Activated T-cell treated with anti-CD3 and anti-CD28 coated beads, Interleukin-2, amount 50 U/mL, for 24 hours (primary cell): Measurements from ENCODE around the gene EMC8.
"Not testable (repeated sequence)": the region's sequence is repeated elsewhere in the genome, so short reads cannot be mapped to it uniquely, and the experiment has no call there.

Experiments
- DNase-seq: peaks from one replicate; pipeline ENCODE4 v3.0.0-alpha.2; 2020
- H3K27ac Mint-ChIP-seq: 2 replicates; pipeline ENCODE4 v1.8.0; 2020; ENCODE audit warnings: mild to moderate bottlenecking, mixed read lengths
- H3K27me3 Mint-ChIP-seq: 2 replicates; pipeline ENCODE4 v1.8.0; 2020; ENCODE audit warnings: mixed read lengths
- H3K36me3 Mint-ChIP-seq: 2 replicates; pipeline ENCODE4 v1.8.0; 2020; ENCODE audit warnings: low read depth, mixed read lengths
- H3K4me1 Mint-ChIP-seq: 2 replicates; pipeline ENCODE4 v1.8.0; 2020; ENCODE audit warnings: low read depth, mixed read lengths
- H3K4me3 Mint-ChIP-seq: 2 replicates; pipeline ENCODE4 v1.8.0; 2020; ENCODE audit warnings: mild to moderate bottlenecking, moderate library complexity, mixed read lengths
- H3K9me3 Mint-ChIP-seq: 2 replicates; pipeline ENCODE4 v1.8.0; 2020; ENCODE audit warnings: mixed read lengths

EMC8 gene

GRCh38 chr16:85826686-85827247 lies 27.4 kb upstream of the EMC8 start:
- H3K27me3 Mint-ChIP-seq, result peaks cover 41% of the 10 kb centered on the region

GRCh38 chr16:85825326-85825725 lies 26.0 kb upstream of the EMC8 start:
- no peaks in the 10 kb centered on the region for H3K36me3 Mint-ChIP-seq
- peaks cover 29% of the 10 kb centered on the region for H3K27me3 Mint-ChIP-seq
- peaks cover 21% of the 10 kb centered on the region for H3K4me1 Mint-ChIP-seq
- DNase-seq, result no peak
- no peak overlapping the region for H3K27ac Mint-ChIP-seq
- H3K9me3 Mint-ChIP-seq, result peaks cover 4% of the 10 kb centered on the region
- H3K4me3 Mint-ChIP-seq, result no peak overlapping the region

More at GRCh38 chr16:85826686-85827247, 27.4 kb upstream of the EMC8 start:
- Mint-ChIP-seq H3K36me3 (no peaks in the 10 kb centered on the region), H3K27ac (no peak overlapping the region), H3K4me3 (no peak overlapping the region), H3K9me3 (peaks cover 4% of the 10 kb centered on the region), H3K4me1 (peaks cover 15% of the 10 kb centered on the region)
- no peak for DNase-seq

GRCh38 chr16:85824161-85825135 lies 25.1 kb upstream of the EMC8 start:
- H3K9me3 Mint-ChIP-seq, result peaks cover 4% of the 10 kb centered on the region
- H3K27me3 Mint-ChIP-seq, result peaks cover 23% of the 10 kb centered on the region
- H3K4me3 Mint-ChIP-seq, result no peak overlapping the region
- no peaks in the 10 kb centered on the region for H3K36me3 Mint-ChIP-seq
- DNase-seq, result no peak
- H3K4me1 Mint-ChIP-seq, result peaks cover 16% of the 10 kb centered on the region
- H3K27ac Mint-ChIP-seq, result no peak overlapping the region

- Mint-ChIP-seq H3K4me3 (no peak overlapping the region), H3K27me3 (peaks cover 14% of the 10 kb centered on the region), H3K36me3 (no peaks in the 10 kb centered on the region), H3K9me3 (no peaks in the 10 kb centered on the region), H3K27ac (no peak overlapping the region), H3K4me1 (peaks cover 14% of the 10 kb centered on the region)
- DNase-seq, result no peak
Observed at GRCh38 chr16:85823328-85823920, 24.1 kb upstream of the EMC8 start.

- peaks cover 14% of the 10 kb centered on the region for H3K4me1 Mint-ChIP-seq
- H3K4me3 Mint-ChIP-seq, result no peak overlapping the region
- no peaks in the 10 kb centered on the region for H3K9me3 Mint-ChIP-seq
- DNase-seq, result no peak
- no peaks in the 10 kb centered on the region for H3K36me3 Mint-ChIP-seq
- H3K27ac Mint-ChIP-seq, result no peak overlapping the region
- peaks cover 14% of the 10 kb centered on the region for H3K27me3 Mint-ChIP-seq
Observed at GRCh38 chr16:85822145-85822544, 22.8 kb upstream of the EMC8 start.

GRCh38 chr16:85821390-85822135 lies 22.2 kb upstream of the EMC8 start:
- peaks cover 14% of the 10 kb centered on the region for H3K4me1 Mint-ChIP-seq
- no peak overlapping the region for H3K4me3 Mint-ChIP-seq
- H3K27me3 Mint-ChIP-seq, result peaks cover 9% of the 10 kb centered on the region
- no peaks in the 10 kb centered on the region for H3K36me3 Mint-ChIP-seq
- H3K27ac Mint-ChIP-seq, result no peak overlapping the region
- peak; percentile 94 for DNase-seq
- H3K9me3 Mint-ChIP-seq, result no peaks in the 10 kb centered on the region

GRCh38 chr16:85820604-85821372 lies 21.4 kb upstream of the EMC8 start:
- Mint-ChIP-seq H3K36me3 (no peaks in the 10 kb centered on the region), H3K27ac (no peak overlapping the region), H3K9me3 (no peaks in the 10 kb centered on the region), H3K4me1 (peaks cover 14% of the 10 kb centered on the region), H3K27me3 (peaks cover 9% of the 10 kb centered on the region), H3K4me3 (no peak overlapping the region)
- DNase-seq, result no peak

GRCh38 chr16:85819771-85820170 lies 20.4 kb upstream of the EMC8 start:
- no peaks in the 10 kb centered on the region for H3K9me3 Mint-ChIP-seq
- H3K36me3 Mint-ChIP-seq, result no peaks in the 10 kb centered on the region
- no peak for DNase-seq
- H3K27me3 Mint-ChIP-seq, result peaks cover 14% of the 10 kb centered on the region
- H3K4me3 Mint-ChIP-seq, result no peak overlapping the region
- no peak overlapping the region for H3K27ac Mint-ChIP-seq
- H3K4me1 Mint-ChIP-seq, result peaks cover 14% of the 10 kb centered on the region

GRCh38 chr16:85819245-85819644 lies 19.9 kb upstream of the EMC8 start:
- no peak overlapping the region for H3K27ac Mint-ChIP-seq
- peak; percentile 89 for DNase-seq
- H3K4me3 Mint-ChIP-seq, result no peak overlapping the region
- H3K9me3 Mint-ChIP-seq, result no peaks in the 10 kb centered on the region
- no peaks in the 10 kb centered on the region for H3K36me3 Mint-ChIP-seq
- H3K4me1 Mint-ChIP-seq, result peaks cover 14% of the 10 kb centered on the region
- peaks cover 15% of the 10 kb centered on the region for H3K27me3 Mint-ChIP-seq

- not testable (repeated sequence) for H3K9me3 Mint-ChIP-seq, H3K36me3 Mint-ChIP-seq, H3K27ac Mint-ChIP-seq, H3K4me3 Mint-ChIP-seq, DNase-seq
- peaks cover 21% of the 10 kb centered on the region for H3K27me3 Mint-ChIP-seq
- H3K4me1 Mint-ChIP-seq, result peaks cover 14% of the 10 kb centered on the region
Observed at GRCh38 chr16:85817195-85817594, 17.9 kb upstream of the EMC8 start.

GRCh38 chr16:85816159-85816558 lies 16.8 kb upstream of the EMC8 start:
- Mint-ChIP-seq H3K27ac (no peak overlapping the region), H3K4me3 (no peak overlapping the region), H3K27me3 (peaks cover 28% of the 10 kb centered on the region), H3K36me3 (no peaks in the 10 kb centered on the region), H3K9me3 (no peaks in the 10 kb centered on the region), H3K4me1 (peaks cover 6% of the 10 kb centered on the region)
- DNase-seq, result no peak

- Mint-ChIP-seq H3K36me3 (no peaks in the 10 kb centered on the region), H3K4me1 (no peaks in the 10 kb centered on the region), H3K4me3 (no peak overlapping the region), H3K27me3 (peaks cover 24% of the 10 kb centered on the region), H3K9me3 (no peaks in the 10 kb centered on the region), H3K27ac (no peak overlapping the region)
- DNase-seq, result no peak
Observed at GRCh38 chr16:85812811-85813700, 13.7 kb upstream of the EMC8 start.
